GM18907 (cell line): ENCODE data around the gene OR2A14.
A peak's percentile ranks its signal among the peaks of the same experiment; 100 is the strongest.
"Not testable (repeated sequence)": the region's sequence is repeated elsewhere in the genome, so short reads cannot be mapped to it uniquely, and the experiment has no call there.

ENCODE experiments used
- ATAC-seq: cut with Tn5 transposase; IDR thresholded peaks from one replicate; pipeline ENCODE4 v1.9.1; 2021; ENCODE audit warnings: mild to moderate bottlenecking, moderate library complexity; ENCODE audit not compliant: unreplicated experiment

OR2A14 gene

GRCh38 chr7:144122876-144123275 lies at the start of gene OR2A14:
OR2A14 (plus strand) TSS chr7:144123176; CDS start chr7:144129113, 5,937 bp downstream.
- no peak for ATAC-seq

- no peak for ATAC-seq
These were observed 48.6 kb upstream of the OR2A14 start for GRCh38 chr7:144074374-144074773.

- ATAC-seq: no peak
These were observed 37.0 kb upstream of the OR2A14 start, which contains the start of gene OR2A12 for GRCh38 chr7:144085978-144086377. OR2A12 (plus strand) TSS chr7:144086278; CDS start chr7:144095108, 8,830 bp downstream.

GRCh38 chr7:144086730-144087129 lies 36.2 kb upstream of the OR2A14 start:
- no peak for ATAC-seq

- no peak for ATAC-seq
These were observed 35.7 kb upstream of the OR2A14 start for GRCh38 chr7:144087230-144087629.

GRCh38 chr7:144090667-144091066 lies 32.3 kb upstream of the OR2A14 start:
- ATAC-seq: no peak

- ATAC-seq: no peak
These were observed 24.2 kb upstream of the OR2A14 start for GRCh38 chr7:144098776-144099175.

- ATAC-seq: no peak
These were observed 22.4 kb upstream of the OR2A14 start for GRCh38 chr7:144100607-144101006.

GRCh38 chr7:144102041-144102440 lies 20.9 kb upstream of the OR2A14 start:
- ATAC-seq: no peak

GRCh38 chr7:144105211-144105610 lies 17.8 kb upstream of the OR2A14 start:
- no peak for ATAC-seq

- no peak for ATAC-seq
These were observed 13.7 kb upstream of the OR2A14 start, which contains the start of gene OR2A2 for GRCh38 chr7:144109283-144109682. OR2A2 (plus strand) TSS chr7:144109583; CDS start chr7:144109583, 0 bp downstream.

GRCh38 chr7:144110272-144110671 lies 12.7 kb upstream of the OR2A14 start:
- ATAC-seq: no peak

- no peak for ATAC-seq
These were observed 9.3 kb upstream of the OR2A14 start for GRCh38 chr7:144113651-144114050.

GRCh38 chr7:144118341-144118740 lies 4.6 kb upstream of the OR2A14 start:
- no peak for ATAC-seq

- peak; percentile 100 for ATAC-seq
These were observed 4.8 kb downstream of the OR2A14 start for GRCh38 chr7:144127714-144128334.

GRCh38 chr7:144129601-144130000 lies 6.6 kb downstream of the OR2A14 start:
- ATAC-seq: not testable (repeated sequence)

- ATAC-seq: no peak
These were observed 7.8 kb downstream of the OR2A14 start for GRCh38 chr7:144130730-144131129.

- ATAC-seq: no peak
These were observed 9.3 kb downstream of the OR2A14 start for GRCh38 chr7:144132262-144132661.

GRCh38 chr7:144133307-144133706 lies 10.3 kb downstream of the OR2A14 start:
- ATAC-seq: no peak

- no peak for ATAC-seq
These were observed 11.1 kb downstream of the OR2A14 start for GRCh38 chr7:144134116-144134515.

GRCh38 chr7:144137501-144137900 lies 14.5 kb downstream of the OR2A14 start:
- ATAC-seq: no peak

- ATAC-seq: no peak
These were observed 19.2 kb downstream of the OR2A14 start for GRCh38 chr7:144142187-144142586.

GRCh38 chr7:144144426-144144825 lies 21.4 kb downstream of the OR2A14 start:
- ATAC-seq: no peak
